K562 (cell line): ENCODE results near the gene ASPRV1. TPM values are rescaled to one million over a fixed set of nuclear protein-coding genes. Genes with fewer than 3 reads are reported as not detected.

Experiments
- CBX2 ChIP-seq: fragments of 200-600 bp; sonication (generic); IDR thresholded peaks from one replicate; pipeline ENCODE4 v1.6.1; 2012; ENCODE audit warnings: mild to moderate bottlenecking, low read length, inconsistent platforms; ENCODE audit not compliant: insufficient read depth, poor library complexity, severe bottlenecking
- ELF4 ChIP-seq: fragments of 450-650 bp; formaldehyde crosslinking; IDR thresholded peaks from 2 replicates; pipeline ENCODE4 v1.4.0; 2022; ENCODE audit warnings: missing genetic modification characterization
- FOSL1 ChIP-seq: fragments of 200-800 bp; sonication (Bioruptor generic); conservative IDR thresholded peaks from 2 replicates; pipeline ENCODE4 v1.6.1; 2016; ENCODE audit warnings: missing genetic modification characterization, missing compliant biosample characterization
- HNRNPH1 ChIP-seq: fragments of 200-400 bp; formaldehyde crosslinking; optimal IDR thresholded peaks from 2 replicates; pipeline ENCODE3; 2017; ENCODE audit warnings: low read depth, mild to moderate bottlenecking, low read length, moderate library complexity
- JUN ChIP-seq, 2 experiments: sonication (generic) in 1 of 2; formaldehyde crosslinking in 1 of 2; IDR thresholded peaks; 2 replicates each; pipeline versions ENCODE4 v1.6.1 to v1.8.0; 2012 to 2022; ENCODE audit warnings: borderline replicate concordance in 2 of 2, mild to moderate bottlenecking in 2 of 2, improper control_type of control experiment in 1 of 2, low read depth in 1 of 2, low read length in 1 of 2, missing genetic modification reagents in 1 of 2
- PCBP1 ChIP-seq: fragments of 200-400 bp; formaldehyde crosslinking; IDR thresholded peaks from 2 replicates; pipeline ENCODE4 v1.6.1; 2018; ENCODE audit warnings: mild to moderate bottlenecking, low read depth, low read length; ENCODE audit not compliant: poor library complexity, severe bottlenecking
- RBM14 ChIP-seq: fragments of 200-400 bp; formaldehyde crosslinking; IDR thresholded peaks from 2 replicates; pipeline ENCODE4 v1.6.1; 2018; ENCODE audit warnings: low read depth, mild to moderate bottlenecking, low read length, moderate library complexity, borderline replicate concordance; ENCODE audit not compliant: insufficient read depth
- XRCC3 ChIP-seq: fragments of 450-650 bp; IDR thresholded peaks from 2 replicates; pipeline ENCODE4 v1.6.1; 2017; ENCODE audit warnings: mild to moderate bottlenecking, moderate library complexity
- ZC3H4 ChIP-seq: sonication (generic); formaldehyde crosslinking; IDR thresholded peaks from 2 replicates; pipeline ENCODE4 v1.9.0; 2021; ENCODE audit warnings: missing genetic modification reagents, borderline replicate concordance
- ZNF143 ChIP-seq: sonication (generic); formaldehyde crosslinking; IDR thresholded peaks from 2 replicates; pipeline ENCODE4 v1.9.0; 2022; ENCODE audit warnings: mild to moderate bottlenecking, missing genetic modification reagents
- polyA plus RNA-seq, 8 experiments: library from polyadenylated mRNA; depleted of rRNA in 4 of 8; stranded (reverse) in 5 of 8; unstranded in 3 of 8; fragments of >200 nt; fragmentation: Nextera tagmentation in 2 of 8; fragmentation: Illumina TruSeq in 1 of 8; extraction: Ambion mirVana in 2 of 8; extraction: Trizol in 1 of 8; gene quantifications; 2 replicates each; pipeline versions ENCODE4 v1.2.1 to v1.2.3, GENCODE V29; 2011 to 2014; ENCODE audit warnings: inconsistent platforms in 1 of 8, missing spikeins in 1 of 8
- total RNA-seq, 7 experiments: library from RNA; depleted of rRNA in 6 of 7; stranded (reverse); fragments of >200 nt in 6 of 7; fragmentation: Illumina TruSeq in 2 of 7; extraction: Trizol in 2 of 7; gene quantifications; 2 replicates each; pipeline versions ENCODE4 v1.2.1 to v1.2.3, GENCODE V29; 2011 to 2021; ENCODE audit warnings: low replicate concordance in 1 of 7
- TF ChIP-seq, protein P1 (sequence below), 2 experiments: fragments of 450-650 bp in 1 of 2; IDR thresholded peaks; 2 replicates each; pipeline ENCODE4 v1.6.1; 2011 to 2017; ENCODE audit warnings: low read depth in 2 of 2, antibody characterized with exemption in 1 of 2, borderline replicate concordance in 1 of 2, low read length in 1 of 2, mild to moderate bottlenecking in 1 of 2, mixed read lengths in 1 of 2; ENCODE audit not compliant: control insufficient read depth in 1 of 2
- TF ChIP-seq, protein P2 (sequence below): fragments of 450-650 bp; formaldehyde crosslinking; conservative IDR thresholded peaks from 2 replicates; pipeline ENCODE4 v1.4.0; 2022; ENCODE audit warnings: mild to moderate bottlenecking, missing genetic modification characterization
- TF ChIP-seq, protein P3 (sequence below), 2 experiments: fragments of 450-650 bp; conservative IDR thresholded peaks; 2 replicates each; pipeline ENCODE4 v1.6.1; 2017; ENCODE audit warnings: mild to moderate bottlenecking in 2 of 2, moderate library complexity in 2 of 2
- TF ChIP-seq, protein P4 (sequence below): fragments of 250-450 bp; sonication (Bioruptor Pico); IDR thresholded peaks from 2 replicates; pipeline ENCODE4 v1.4.0; 2020; ENCODE audit warnings: mild to moderate bottlenecking, moderate library complexity
- TF ChIP-seq, protein P5 (sequence below): sonication (generic); formaldehyde crosslinking; IDR thresholded peaks from 2 replicates; pipeline ENCODE4 v1.8.1; 2023; ENCODE audit warnings: mild to moderate bottlenecking, missing genetic modification reagents

The ASPRV1 gene
- total and polyA plus RNA-seq, 9 of the 15 experiments (the other 6 are each of a cell fraction or from before 2014, with no cell fraction given): 0.17 to 0.72 (median 0.47) TPM; not detected in 1

DNA sequence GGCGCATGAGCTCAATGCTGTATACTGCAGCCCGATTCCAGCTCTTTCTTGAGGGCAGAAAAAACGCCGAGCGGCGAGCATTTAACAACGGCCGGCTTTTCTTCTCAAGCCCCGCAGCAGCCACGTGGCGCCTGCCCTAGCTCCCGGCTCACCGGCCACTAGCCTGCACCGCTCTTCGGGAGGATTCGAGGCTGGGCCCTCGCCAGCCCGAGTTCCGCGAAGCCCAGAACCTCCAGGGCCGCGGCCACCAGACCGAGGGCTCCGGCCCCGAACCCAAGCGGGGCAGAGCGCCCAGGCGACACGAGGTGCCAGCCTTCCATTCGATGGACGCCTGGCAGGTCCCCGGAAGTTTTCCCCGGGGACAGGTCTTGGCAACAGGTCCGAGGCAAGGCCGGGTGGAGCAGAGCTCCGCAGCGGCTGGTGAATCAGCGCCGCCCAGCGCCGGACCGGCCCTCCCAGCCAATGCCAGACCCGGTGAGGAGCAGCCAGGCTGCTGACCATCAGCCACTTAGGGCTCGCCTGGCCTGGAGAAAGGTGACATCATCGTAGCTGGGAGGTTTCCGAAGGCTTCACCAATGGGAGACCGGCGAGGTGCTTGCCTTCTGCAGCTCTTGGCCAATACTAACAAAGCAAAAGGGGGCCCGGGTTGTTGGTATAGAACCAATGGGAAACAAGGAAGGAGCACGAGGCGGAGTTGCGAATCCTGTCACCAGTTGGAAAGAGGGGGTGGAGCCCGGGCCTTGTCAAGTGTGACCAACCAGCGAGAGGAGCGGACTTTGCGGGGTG is 47.1 kb downstream of the ASPRV1 start (continued):
- TF ChIP-seq JUN (IDR thresholded peaks at IDR 0.05; ENCODE audit: borderline replicate concordance, low read depth, low read length) (peak; percentile 82), JUN (CRISPR knock-in tag; IDR thresholded peaks at IDR 0.05; ENCODE audit: borderline replicate concordance) (peak; percentile 74; the same call in 1 of the 2 replicates), HNRNPH1 (no peak), ZC3H4 (CRISPR knock-in tag) (no peak), ELF4 (no peak), ZNF143 (CRISPR knock-in tag) (no peak), RBM14 (0 out of 2 replicates have a peak, but pooled peaks have one; percentile 74), XRCC3 (no peak), PCBP1 (peak; percentile 50), CBX2 (no peak), FOSL1 (tag) (peak; percentile 84)
- TF ChIP-seq, protein P1, sequence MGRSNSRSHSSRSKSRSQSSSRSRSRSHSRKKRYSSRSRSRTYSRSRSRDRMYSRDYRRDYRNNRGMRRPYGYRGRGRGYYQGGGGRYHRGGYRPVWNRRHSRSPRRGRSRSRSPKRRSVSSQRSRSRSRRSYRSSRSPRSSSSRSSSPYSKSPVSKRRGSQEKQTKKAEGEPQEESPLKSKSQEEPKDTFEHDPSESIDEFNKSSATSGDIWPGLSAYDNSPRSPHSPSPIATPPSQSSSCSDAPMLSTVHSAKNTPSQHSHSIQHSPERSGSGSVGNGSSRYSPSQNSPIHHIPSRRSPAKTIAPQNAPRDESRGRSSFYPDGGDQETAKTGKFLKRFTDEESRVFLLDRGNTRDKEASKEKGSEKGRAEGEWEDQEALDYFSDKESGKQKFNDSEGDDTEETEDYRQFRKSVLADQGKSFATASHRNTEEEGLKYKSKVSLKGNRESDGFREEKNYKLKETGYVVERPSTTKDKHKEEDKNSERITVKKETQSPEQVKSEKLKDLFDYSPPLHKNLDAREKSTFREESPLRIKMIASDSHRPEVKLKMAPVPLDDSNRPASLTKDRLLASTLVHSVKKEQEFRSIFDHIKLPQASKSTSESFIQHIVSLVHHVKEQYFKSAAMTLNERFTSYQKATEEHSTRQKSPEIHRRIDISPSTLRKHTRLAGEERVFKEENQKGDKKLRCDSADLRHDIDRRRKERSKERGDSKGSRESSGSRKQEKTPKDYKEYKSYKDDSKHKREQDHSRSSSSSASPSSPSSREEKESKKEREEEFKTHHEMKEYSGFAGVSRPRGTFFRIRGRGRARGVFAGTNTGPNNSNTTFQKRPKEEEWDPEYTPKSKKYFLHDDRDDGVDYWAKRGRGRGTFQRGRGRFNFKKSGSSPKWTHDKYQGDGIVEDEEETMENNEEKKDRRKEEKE (IDR thresholded peaks at IDR 0.05; ENCODE audit: borderline replicate concordance in 1 of 2, control insufficient read depth in 1 of 2, low read depth in 2 of 2, low read length in 1 of 2): no peak
- TF ChIP-seq, protein P2, sequence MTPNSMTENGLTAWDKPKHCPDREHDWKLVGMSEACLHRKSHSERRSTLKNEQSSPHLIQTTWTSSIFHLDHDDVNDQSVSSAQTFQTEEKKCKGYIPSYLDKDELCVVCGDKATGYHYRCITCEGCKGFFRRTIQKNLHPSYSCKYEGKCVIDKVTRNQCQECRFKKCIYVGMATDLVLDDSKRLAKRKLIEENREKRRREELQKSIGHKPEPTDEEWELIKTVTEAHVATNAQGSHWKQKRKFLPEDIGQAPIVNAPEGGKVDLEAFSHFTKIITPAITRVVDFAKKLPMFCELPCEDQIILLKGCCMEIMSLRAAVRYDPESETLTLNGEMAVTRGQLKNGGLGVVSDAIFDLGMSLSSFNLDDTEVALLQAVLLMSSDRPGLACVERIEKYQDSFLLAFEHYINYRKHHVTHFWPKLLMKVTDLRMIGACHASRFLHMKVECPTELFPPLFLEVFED (CRISPR knock-in tag): no peak
- TF ChIP-seq, protein P3, sequence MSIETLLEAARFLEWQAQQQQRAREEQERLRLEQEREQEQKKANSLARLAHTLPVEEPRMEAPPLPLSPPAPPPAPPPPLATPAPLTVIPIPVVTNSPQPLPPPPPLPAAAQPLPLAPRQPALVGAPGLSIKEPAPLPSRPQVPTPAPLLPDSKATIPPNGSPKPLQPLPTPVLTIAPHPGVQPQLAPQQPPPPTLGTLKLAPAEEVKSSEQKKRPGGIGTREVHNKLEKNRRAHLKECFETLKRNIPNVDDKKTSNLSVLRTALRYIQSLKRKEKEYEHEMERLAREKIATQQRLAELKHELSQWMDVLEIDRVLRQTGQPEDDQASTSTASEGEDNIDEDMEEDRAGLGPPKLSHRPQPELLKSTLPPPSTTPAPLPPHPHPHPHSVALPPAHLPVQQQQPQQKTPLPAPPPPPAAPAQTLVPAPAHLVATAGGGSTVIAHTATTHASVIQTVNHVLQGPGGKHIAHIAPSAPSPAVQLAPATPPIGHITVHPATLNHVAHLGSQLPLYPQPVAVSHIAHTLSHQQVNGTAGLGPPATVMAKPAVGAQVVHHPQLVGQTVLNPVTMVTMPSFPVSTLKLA (conservative IDR thresholded peaks at IDR 0.05): peak; percentile 91 to 95
- TF ChIP-seq, protein P4, sequence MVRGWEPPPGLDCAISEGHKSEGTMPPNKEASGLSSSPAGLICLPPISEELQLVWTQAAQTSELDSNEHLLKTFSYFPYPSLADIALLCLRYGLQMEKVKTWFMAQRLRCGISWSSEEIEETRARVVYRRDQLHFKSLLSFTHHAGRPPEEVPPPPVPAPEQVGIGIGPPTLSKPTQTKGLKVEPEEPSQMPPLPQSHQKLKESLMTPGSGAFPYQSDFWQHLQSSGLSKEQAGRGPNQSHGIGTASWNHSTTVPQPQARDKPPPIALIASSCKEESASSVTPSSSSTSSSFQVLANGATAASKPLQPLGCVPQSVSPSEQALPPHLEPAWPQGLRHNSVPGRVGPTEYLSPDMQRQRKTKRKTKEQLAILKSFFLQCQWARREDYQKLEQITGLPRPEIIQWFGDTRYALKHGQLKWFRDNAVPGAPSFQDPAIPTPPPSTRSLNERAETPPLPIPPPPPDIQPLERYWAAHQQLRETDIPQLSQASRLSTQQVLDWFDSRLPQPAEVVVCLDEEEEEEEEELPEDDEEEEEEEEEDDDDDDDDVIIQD: no peak
- TF ChIP-seq, protein P5, sequence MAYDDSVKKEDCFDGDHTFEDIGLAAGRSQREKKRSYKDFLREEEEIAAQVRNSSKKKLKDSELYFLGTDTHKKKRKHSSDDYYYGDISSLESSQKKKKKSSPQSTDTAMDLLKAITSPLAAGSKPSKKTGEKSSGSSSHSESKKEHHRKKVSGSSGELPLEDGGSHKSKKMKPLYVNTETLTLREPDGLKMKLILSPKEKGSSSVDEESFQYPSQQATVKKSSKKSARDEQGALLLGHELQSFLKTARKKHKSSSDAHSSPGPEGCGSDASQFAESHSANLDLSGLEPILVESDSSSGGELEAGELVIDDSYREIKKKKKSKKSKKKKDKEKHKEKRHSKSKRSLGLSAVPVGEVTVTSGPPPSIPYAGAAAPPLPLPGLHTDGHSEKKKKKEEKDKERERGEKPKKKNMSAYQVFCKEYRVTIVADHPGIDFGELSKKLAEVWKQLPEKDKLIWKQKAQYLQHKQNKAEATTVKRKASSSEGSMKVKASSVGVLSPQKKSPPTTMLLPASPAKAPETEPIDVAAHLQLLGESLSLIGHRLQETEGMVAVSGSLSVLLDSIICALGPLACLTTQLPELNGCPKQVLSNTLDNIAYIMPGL: no peak; the same call in 1 of the 2 replicates
